HEK293 (cell line): ENCODE results near the gene SRRM5.
A peak's percentile ranks its signal among the peaks of the same experiment; 100 is the strongest.

ENCODE experiments used
- CTCF ChIA-PET: fragments of 350-600 bp; formaldehyde crosslinking; extraction: SDS; loops from one replicate; lab custom pipeline; 2021; ENCODE audit warnings: antibody characterized with exemption; lab: Yijun Ruan, JAX
- POLR2A ChIA-PET: fragments of 300-600 bp; formaldehyde crosslinking; extraction: SDS; loops from one replicate; lab custom pipeline; 2020; ENCODE audit warnings: antibody characterized with exemption, inconsistent platforms; lab: Yijun Ruan, JAX
- H3K27ac ChIP-seq: fragments of 200-500 bp; sonication (Bioruptor generic); 2 replicates; pipeline ENCODE4 v1.5.1; 2014; ENCODE audit warnings: low read depth, low read length, control low read depth, inconsistent platforms; ENCODE audit errors: extremely low read depth
- H3K36me3 ChIP-seq, 2 experiments: fragments of 200-500 bp in 1 of 2; sonication (Bioruptor generic) in 1 of 2; 1 replicate in 1 of 2; 2 replicates in 1 of 2; pipeline ENCODE4 v1.5.1; 2014 to 2017; ENCODE audit warnings: inconsistent platforms in 2 of 2, low read length in 2 of 2; ENCODE audit not compliant: control insufficient read depth in 2 of 2, insufficient read depth in 1 of 2
- H3K4me1 ChIP-seq: fragments of 200-500 bp; sonication (Bioruptor generic); 2 replicates; pipeline ENCODE4 v1.5.1; 2014; ENCODE audit warnings: mild to moderate bottlenecking, low read length, inconsistent platforms; ENCODE audit not compliant: control insufficient read depth, insufficient read depth
- H3K4me3 ChIP-seq: 2 replicates; pipeline ENCODE4 v1.5.1; 2011; ENCODE audit warnings: low read depth, mild to moderate bottlenecking, control low read depth, low read length, moderate library complexity
- H3K9me3 ChIP-seq: fragments of 200-500 bp; sonication (Bioruptor generic); 2 replicates; pipeline ENCODE4 v1.5.1; 2014; ENCODE audit warnings: low read depth, low read length, inconsistent platforms; ENCODE audit not compliant: control insufficient read depth, insufficient read depth
- AEBP2 ChIP-seq: fragments of 450-650 bp; formaldehyde crosslinking; IDR thresholded peaks from 2 replicates; pipeline ENCODE4 v1.5.1; 2016; ENCODE audit warnings: missing biosample characterization, missing genetic modification characterization, borderline replicate concordance
- GLIS2 ChIP-seq: fragments of 450-650 bp; formaldehyde crosslinking; IDR thresholded peaks from 2 replicates; pipeline ENCODE4 v1.5.1; 2016; ENCODE audit warnings: missing biosample characterization, missing genetic modification characterization
- KLF10 ChIP-seq: fragments of 450-650 bp; IDR thresholded peaks from 2 replicates; pipeline ENCODE4 v1.5.1; 2018; ENCODE audit warnings: missing biosample characterization, mild to moderate bottlenecking, missing genetic modification characterization
- TCF7L2 ChIP-seq: IDR thresholded peaks from 2 replicates; pipeline ENCODE4 v1.6.1; 2011; ENCODE audit warnings: low read depth, mild to moderate bottlenecking, inconsistent platforms, low read length, moderate library complexity, borderline replicate concordance
- TRIM28 ChIP-seq: IDR thresholded peaks from 2 replicates; pipeline ENCODE4 v1.6.1; 2011; ENCODE audit warnings: low read length, control low read depth, borderline replicate concordance
- ZBTB10 ChIP-seq: fragments of 450-650 bp; formaldehyde crosslinking; IDR thresholded peaks from 2 replicates; pipeline ENCODE4 v1.5.1; 2016; ENCODE audit warnings: missing biosample characterization, missing genetic modification characterization
- ZBTB11 ChIP-seq: fragments of 450-650 bp; formaldehyde crosslinking; conservative IDR thresholded peaks from 2 replicates; pipeline ENCODE4 v1.5.1; 2016; ENCODE audit warnings: low read depth, missing biosample characterization, missing genetic modification characterization
- ZBTB26 ChIP-seq: fragments of 450-650 bp; formaldehyde crosslinking; optimal IDR thresholded peaks from 2 replicates; pipeline ENCODE3; 2016; ENCODE audit warnings: missing biosample characterization, mild to moderate bottlenecking, missing genetic modification characterization
- ZBTB44 ChIP-seq: fragments of 450-650 bp; IDR thresholded peaks from 2 replicates; pipeline ENCODE4 v1.5.1; 2018; ENCODE audit warnings: missing biosample characterization, mild to moderate bottlenecking, missing genetic modification characterization
- ZFP3 ChIP-seq: fragments of 450-650 bp; formaldehyde crosslinking; IDR thresholded peaks from 2 replicates; pipeline ENCODE4 v1.5.1; 2016; ENCODE audit warnings: low read depth, missing biosample characterization, missing genetic modification characterization
- ZNF133 ChIP-seq: fragments of 450-650 bp; formaldehyde crosslinking; IDR thresholded peaks from 2 replicates; pipeline ENCODE4 v1.5.1; 2016; ENCODE audit warnings: missing biosample characterization, missing genetic modification characterization
- ZNF140 ChIP-seq: fragments of 450-650 bp; formaldehyde crosslinking; IDR thresholded peaks from 2 replicates; pipeline ENCODE4 v1.5.1; 2016; ENCODE audit warnings: missing biosample characterization, missing genetic modification characterization
- ZNF157 ChIP-seq: fragments of 450-650 bp; formaldehyde crosslinking; IDR thresholded peaks from 2 replicates; pipeline ENCODE4 v1.5.1; 2016; ENCODE audit warnings: missing biosample characterization, missing genetic modification characterization
- ZNF24 ChIP-seq: fragments of 450-650 bp; formaldehyde crosslinking; IDR thresholded peaks from 2 replicates; pipeline ENCODE4 v1.5.1; 2016; ENCODE audit warnings: missing biosample characterization, missing genetic modification characterization
- ZNF335 ChIP-seq: fragments of 450-650 bp; formaldehyde crosslinking; conservative IDR thresholded peaks from 2 replicates; pipeline ENCODE4 v1.5.1; 2016; ENCODE audit warnings: missing biosample characterization, missing genetic modification characterization
- ZNF473 ChIP-seq: fragments of 450-650 bp; formaldehyde crosslinking; IDR thresholded peaks from 2 replicates; pipeline ENCODE4 v1.5.1; 2017; ENCODE audit warnings: missing biosample characterization, missing genetic modification characterization
- ZNF518A ChIP-seq: fragments of 450-650 bp; formaldehyde crosslinking; conservative IDR thresholded peaks from 2 replicates; pipeline ENCODE4 v1.5.1; 2016; ENCODE audit warnings: low read depth, missing biosample characterization, missing genetic modification characterization
- ZNF530 ChIP-seq: fragments of 450-650 bp; formaldehyde crosslinking; IDR thresholded peaks from 2 replicates; pipeline ENCODE4 v1.5.1; 2016; ENCODE audit warnings: low read depth, missing biosample characterization, missing genetic modification characterization
- ZNF549 ChIP-seq: fragments of 450-650 bp; IDR thresholded peaks from 2 replicates; pipeline ENCODE4 v1.5.1; 2018; ENCODE audit warnings: missing biosample characterization, missing genetic modification characterization, mild to moderate bottlenecking, inconsistent platforms, moderate library complexity
- ZNF792 ChIP-seq: fragments of 450-650 bp; formaldehyde crosslinking; IDR thresholded peaks from 2 replicates; pipeline ENCODE4 v1.5.1; 2016; ENCODE audit warnings: missing biosample characterization, missing genetic modification characterization

SRRM5 gene

GRCh38 chr19:43616954-43617353 is 5.1 kb downstream of the SRRM5 start:
- Histone ChIP-seq H3K4me1 (peaks cover 21% of the 10 kb centered on the region), H3K9me3 (no peaks in the 10 kb centered on the region; the same call in 1 of the 2 replicates), H3K4me3 (no peak overlapping the region), H3K27ac (no peak overlapping the region), H3K36me3 (peaks cover 23 to 35% of the 10 kb centered on the region in 2 experiments)
- POLR2A ChIA-PET = interaction anchor here (0.6 to 2.3 kb wide), 7 partner anchors 12 to 495 kb away, joined by 3 to 9 read pairs (median 4); partner anchors contain the start of genes IRGQ and ZNF576
- CTCF ChIA-PET = interaction anchor here (0.6 to 1.6 kb wide), 2 partner anchors 22 to 101 kb away, joined by 3 to 8 read pairs; no protein-coding TSS in a partner anchor
- TF ChIP-seq TRIM28 = no peak
- TF ChIP-seq ZBTB26 (tag by site-specific recombination) = peak; percentile 15
- peak; percentile 82 for TF ChIP-seq ZFP3 (tag by site-specific recombination)
- no peak for TF ChIP-seq ZBTB44 (tag by site-specific recombination)
- no peak for TF ChIP-seq ZNF140 (tag by site-specific recombination)
- TF ChIP-seq AEBP2 (tag by site-specific recombination) = no peak
- TF ChIP-seq ZNF792 (tag by site-specific recombination) = no peak
- no peak for TF ChIP-seq ZNF133 (tag by site-specific recombination)
- TF ChIP-seq KLF10 (tag by site-specific recombination) = no peak
- no peak for TF ChIP-seq ZBTB11 (tag by site-specific recombination)
- TF ChIP-seq ZNF24 (tag by site-specific recombination) = no peak
- no peak for TF ChIP-seq ZNF530
- TF ChIP-seq ZNF157 = no peak
- TF ChIP-seq GLIS2 (tag by site-specific recombination) = 0 out of 2 replicates have a peak, but pooled peaks have one; percentile 13
- no peak for TF ChIP-seq ZNF549
- TF ChIP-seq ZBTB10 = no peak
- no peak for TF ChIP-seq ZNF518A (tag by site-specific recombination)
- no peak for TF ChIP-seq ZNF335 (tag by site-specific recombination)
- TF ChIP-seq ZNF473 (tag by site-specific recombination) = no peak
- TF ChIP-seq TCF7L2 = no peak
